Peyer's patch (tissue), 4 donors: ENCODE results near the gene KIF26B.

Source experiments
- POLR2A ChIP-seq, 2 donors: fragments of 450-650 bp; IDR thresholded peaks; one replicate each; pipeline ENCODE4 v1.5.1; 2017; ENCODE audit warnings: antibody characterized with exemption in 2 of 2, mild to moderate bottlenecking in 2 of 2, moderate library complexity in 2 of 2
- TF ChIP-seq, protein P1 (sequence below), 6 experiments: fragments of 450-650 bp in 4 of 6; fragments of 200-600 bp in 2 of 6; sonication (generic) in 1 of 6; IDR thresholded peaks; one replicate each; pipeline ENCODE4 v1.5.1; 2017 to 2019; ENCODE audit warnings: antibody characterized with exemption in 6 of 6, mild to moderate bottlenecking in 3 of 6, moderate library complexity in 1 of 6

GRCh38 chr1:245209658-245210435 is 55.1 kb downstream of the KIF26B start:
- TF ChIP-seq, protein P1, sequence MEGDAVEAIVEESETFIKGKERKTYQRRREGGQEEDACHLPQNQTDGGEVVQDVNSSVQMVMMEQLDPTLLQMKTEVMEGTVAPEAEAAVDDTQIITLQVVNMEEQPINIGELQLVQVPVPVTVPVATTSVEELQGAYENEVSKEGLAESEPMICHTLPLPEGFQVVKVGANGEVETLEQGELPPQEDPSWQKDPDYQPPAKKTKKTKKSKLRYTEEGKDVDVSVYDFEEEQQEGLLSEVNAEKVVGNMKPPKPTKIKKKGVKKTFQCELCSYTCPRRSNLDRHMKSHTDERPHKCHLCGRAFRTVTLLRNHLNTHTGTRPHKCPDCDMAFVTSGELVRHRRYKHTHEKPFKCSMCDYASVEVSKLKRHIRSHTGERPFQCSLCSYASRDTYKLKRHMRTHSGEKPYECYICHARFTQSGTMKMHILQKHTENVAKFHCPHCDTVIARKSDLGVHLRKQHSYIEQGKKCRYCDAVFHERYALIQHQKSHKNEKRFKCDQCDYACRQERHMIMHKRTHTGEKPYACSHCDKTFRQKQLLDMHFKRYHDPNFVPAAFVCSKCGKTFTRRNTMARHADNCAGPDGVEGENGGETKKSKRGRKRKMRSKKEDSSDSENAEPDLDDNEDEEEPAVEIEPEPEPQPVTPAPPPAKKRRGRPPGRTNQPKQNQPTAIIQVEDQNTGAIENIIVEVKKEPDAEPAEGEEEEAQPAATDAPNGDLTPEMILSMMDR (IDR thresholded peaks at IDR 0.05) = no peak
- TF ChIP-seq POLR2A (IDR thresholded peaks at IDR 0.05) = no peak
